Gastrocnemius medialis (tissue), 4 donors: ENCODE results near the gene SHB.

Experiments
- POLR2A ChIP-seq, 2 donors: fragments of 450-650 bp; IDR thresholded peaks; one replicate each; pipeline ENCODE4 v1.6.1; 2017; ENCODE audit warnings: antibody characterized with exemption in 2 of 2, mild to moderate bottlenecking in 2 of 2, moderate library complexity in 2 of 2
- TF ChIP-seq, protein P1 (sequence below), 5 experiments: fragments of 450-650 bp in 3 of 5; fragments of 200-600 bp in 2 of 5; sonication (generic) in 2 of 5; IDR thresholded peaks in 4 of 5; conservative IDR thresholded peaks in 1 of 5; 1 replicate in 4 of 5; 2 replicates in 1 of 5; pipeline ENCODE4 v1.5.1; 2016 to 2019; ENCODE audit warnings: antibody characterized with exemption in 5 of 5, mild to moderate bottlenecking in 3 of 5, moderate library complexity in 3 of 5

DNA sequence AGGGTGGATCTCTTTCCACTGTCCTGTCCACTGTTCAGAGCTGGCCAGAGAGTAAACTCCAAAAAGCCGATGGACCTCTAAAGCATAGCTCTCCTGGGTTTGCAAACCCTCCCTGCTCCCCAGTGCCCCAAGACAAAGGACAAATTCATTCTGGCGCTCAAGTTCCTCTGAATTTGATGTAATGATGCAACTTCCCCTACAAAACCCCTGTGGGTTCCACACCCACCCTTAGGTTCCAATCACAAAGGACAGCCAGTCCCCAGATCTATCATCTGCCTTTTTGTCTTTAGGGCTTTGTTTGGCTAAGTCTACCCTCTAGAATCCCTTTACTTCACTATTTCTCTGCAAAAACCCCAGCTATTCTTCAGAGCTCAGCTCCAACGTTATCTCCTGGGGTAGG lies 107.7 kb downstream of the SHB start:
- TF ChIP-seq, protein P1, sequence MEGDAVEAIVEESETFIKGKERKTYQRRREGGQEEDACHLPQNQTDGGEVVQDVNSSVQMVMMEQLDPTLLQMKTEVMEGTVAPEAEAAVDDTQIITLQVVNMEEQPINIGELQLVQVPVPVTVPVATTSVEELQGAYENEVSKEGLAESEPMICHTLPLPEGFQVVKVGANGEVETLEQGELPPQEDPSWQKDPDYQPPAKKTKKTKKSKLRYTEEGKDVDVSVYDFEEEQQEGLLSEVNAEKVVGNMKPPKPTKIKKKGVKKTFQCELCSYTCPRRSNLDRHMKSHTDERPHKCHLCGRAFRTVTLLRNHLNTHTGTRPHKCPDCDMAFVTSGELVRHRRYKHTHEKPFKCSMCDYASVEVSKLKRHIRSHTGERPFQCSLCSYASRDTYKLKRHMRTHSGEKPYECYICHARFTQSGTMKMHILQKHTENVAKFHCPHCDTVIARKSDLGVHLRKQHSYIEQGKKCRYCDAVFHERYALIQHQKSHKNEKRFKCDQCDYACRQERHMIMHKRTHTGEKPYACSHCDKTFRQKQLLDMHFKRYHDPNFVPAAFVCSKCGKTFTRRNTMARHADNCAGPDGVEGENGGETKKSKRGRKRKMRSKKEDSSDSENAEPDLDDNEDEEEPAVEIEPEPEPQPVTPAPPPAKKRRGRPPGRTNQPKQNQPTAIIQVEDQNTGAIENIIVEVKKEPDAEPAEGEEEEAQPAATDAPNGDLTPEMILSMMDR (IDR thresholded peaks at IDR 0.05 in 4 of 5, conservative IDR thresholded peaks at IDR 0.05 in 1 of 5): no peak
- no peak for TF ChIP-seq POLR2A (IDR thresholded peaks at IDR 0.05)
